HG02678 (cell line): Measurements from ENCODE around the gene DRC1.

Experiments
- ATAC-seq: cut with Tn5 transposase; IDR thresholded peaks from one replicate; pipeline ENCODE4 v1.9.1; 2021; ENCODE audit warnings: mild to moderate bottlenecking, moderate library complexity; ENCODE audit not compliant: unreplicated experiment

The DRC1 gene

DNA sequence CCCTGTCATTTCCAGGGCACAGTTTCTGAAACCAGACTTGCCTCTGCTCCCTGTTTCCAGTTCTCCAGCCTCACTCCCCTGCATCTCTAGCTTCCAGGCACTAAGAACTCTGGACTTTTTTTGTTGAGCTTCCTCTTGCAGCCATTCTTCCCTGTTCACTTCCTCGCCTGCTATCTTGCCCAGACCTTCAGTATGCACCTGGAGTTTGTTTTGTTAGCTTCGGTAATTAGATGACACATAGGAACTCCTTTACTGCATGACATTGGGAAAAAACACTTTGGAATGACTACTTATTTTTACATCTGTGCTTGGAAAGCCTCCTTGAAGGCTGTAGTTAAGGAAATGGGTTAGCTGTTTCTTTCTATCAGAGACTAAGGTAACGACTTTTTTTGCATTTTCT, 41.0 kb downstream of the DRC1 start:
- ATAC-seq = no peak

GRCh38 chr2:26444236-26444635, 42.5 kb downstream of the DRC1 start:
- ATAC-seq = no peak

- no peak for ATAC-seq
Observed at GRCh38 chr2:26448651-26449050, 46.9 kb downstream of the DRC1 start.

DNA sequence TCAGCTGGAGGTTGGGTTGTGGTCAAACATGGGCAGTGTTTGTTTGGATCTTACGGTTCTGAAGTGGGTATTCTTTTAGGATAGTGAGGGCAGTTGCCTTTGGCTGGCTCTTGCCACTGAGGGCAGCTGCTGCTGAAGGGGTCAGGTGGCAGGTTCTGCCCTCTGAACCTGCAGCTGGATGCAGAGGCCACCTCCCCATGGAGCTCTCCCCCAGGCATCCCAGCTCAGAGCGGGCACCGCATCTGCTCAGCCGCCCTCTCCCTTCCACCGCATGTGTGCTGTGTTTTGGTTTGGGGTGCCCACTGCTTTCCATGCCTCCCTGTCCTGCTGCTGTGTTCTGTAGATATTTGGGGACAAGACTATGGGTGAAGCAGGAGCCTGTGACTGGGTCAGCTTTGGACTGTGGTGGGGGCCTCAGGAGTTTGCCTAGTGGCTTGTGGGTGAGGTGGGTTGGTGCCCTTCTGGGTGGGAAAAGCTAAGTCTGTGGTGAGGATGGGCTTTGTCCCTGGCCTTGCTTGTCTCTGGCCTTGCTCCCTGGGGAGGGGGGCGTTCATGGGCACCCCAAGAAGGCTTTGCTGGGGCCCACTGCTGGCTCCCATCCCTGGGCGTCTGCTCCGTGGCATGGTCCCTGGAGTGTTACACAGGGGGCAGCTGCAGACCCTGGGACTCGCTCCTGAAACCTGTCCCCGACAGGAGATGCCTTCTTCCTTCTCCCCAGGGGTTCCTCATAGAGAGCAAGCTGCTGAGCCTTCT, 47.7 kb downstream of the DRC1 start:
- no peak for ATAC-seq

DNA sequence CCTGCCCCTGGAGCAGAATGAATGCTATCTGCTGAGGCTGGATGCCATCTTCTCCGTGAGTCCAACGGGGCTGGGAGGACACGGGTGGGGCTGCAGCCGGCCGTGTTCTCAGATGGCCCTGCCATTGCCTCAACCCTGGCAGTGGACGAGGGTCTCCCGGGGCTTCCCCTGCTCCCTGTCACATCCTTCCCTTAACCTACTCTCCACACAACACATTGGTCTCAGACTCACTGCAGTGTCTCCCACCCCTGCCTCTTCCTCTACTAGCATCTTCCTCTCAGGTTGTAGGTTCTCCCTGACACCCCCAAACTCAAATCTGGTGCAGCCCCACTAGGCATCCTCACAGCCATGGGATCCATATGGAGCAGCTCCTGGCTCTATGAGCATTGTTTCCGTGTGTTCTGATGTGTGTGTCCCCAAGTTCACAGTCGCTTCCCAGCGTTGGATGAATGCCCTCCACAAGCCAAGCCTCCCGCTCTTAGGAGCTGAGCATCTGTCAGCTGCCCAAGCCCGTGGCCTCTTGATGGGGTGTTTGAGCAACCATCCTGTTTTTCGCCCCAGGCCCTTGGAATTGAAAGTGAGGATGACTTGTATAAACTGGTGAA, 48.4 kb downstream of the DRC1 start:
- ATAC-seq = no peak

GRCh38 chr2:26451700-26452099, 50.0 kb downstream of the DRC1 start:
- ATAC-seq = no peak

GRCh38 chr2:26453421-26454329, 52.0 kb downstream of the DRC1 start:
- ATAC-seq = no peak

GRCh38 chr2:26454561-26455001, 52.9 kb downstream of the DRC1 start:
- no peak for ATAC-seq

- ATAC-seq = no peak
Observed at GRCh38 chr2:26455037-26455669, 53.4 kb downstream of the DRC1 start.

DNA sequence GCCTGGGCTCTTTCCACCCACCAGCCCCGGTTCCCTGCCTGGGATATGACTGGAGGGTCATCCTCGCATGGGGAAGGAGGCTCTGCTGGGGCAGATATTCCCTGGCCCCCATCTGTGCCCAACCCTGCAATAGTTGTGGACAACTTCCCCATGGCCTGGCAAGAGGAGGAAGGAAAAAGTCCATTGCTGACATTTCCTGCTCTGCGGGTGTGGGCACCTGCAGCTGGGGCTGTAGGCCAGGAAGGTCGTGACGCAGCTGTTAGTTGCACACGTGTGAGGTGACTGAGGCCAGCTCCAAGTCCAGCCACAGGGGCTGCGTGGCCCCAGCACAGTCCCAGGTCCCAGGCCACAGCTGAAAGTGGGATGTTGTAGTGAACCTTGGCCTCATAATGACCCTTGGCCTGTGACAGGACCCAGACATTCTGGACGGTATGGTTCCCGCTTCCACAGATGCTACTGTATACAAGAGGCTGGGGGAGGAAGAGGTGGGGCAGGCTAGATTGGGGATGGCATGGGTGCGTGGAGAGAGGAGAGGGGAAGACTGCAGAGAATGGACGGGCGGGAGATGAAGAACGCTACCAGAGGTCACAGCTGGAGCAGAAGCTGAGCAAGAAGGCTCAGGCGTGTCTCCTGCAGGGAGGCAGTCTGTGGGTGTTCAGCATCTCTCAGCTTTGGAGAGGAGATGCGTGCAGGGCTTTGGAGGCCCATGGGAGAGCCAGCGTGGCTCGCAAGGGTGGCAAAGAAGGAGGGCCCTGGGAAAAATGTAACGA, 54.1 kb downstream of the DRC1 start:
- no peak for ATAC-seq

- no peak for ATAC-seq
Observed at GRCh38 chr2:26456440-26457250, 54.9 kb downstream of the DRC1 start.

DNA sequence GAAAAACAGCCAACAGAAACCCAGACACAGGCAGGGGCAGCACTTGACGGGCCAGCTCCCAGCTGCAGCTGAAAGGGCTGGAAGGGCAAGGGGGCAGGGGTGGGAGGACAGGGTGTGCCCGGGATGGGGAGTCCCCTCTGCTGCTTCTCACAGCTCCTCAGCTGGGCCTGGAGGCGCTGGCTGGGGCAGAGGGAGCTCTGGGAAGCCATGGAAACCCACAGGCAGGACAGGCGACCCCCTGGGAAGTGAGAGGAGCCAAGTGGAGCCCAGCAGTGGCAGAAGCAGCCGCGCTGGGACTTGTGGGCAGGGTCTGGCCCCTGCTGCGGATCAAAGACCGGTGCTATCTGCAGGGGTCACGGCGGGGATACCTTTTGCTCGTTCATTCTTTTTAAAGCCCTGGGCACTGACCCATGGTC, 55.5 kb downstream of the DRC1 start:
- no peak for ATAC-seq

DNA sequence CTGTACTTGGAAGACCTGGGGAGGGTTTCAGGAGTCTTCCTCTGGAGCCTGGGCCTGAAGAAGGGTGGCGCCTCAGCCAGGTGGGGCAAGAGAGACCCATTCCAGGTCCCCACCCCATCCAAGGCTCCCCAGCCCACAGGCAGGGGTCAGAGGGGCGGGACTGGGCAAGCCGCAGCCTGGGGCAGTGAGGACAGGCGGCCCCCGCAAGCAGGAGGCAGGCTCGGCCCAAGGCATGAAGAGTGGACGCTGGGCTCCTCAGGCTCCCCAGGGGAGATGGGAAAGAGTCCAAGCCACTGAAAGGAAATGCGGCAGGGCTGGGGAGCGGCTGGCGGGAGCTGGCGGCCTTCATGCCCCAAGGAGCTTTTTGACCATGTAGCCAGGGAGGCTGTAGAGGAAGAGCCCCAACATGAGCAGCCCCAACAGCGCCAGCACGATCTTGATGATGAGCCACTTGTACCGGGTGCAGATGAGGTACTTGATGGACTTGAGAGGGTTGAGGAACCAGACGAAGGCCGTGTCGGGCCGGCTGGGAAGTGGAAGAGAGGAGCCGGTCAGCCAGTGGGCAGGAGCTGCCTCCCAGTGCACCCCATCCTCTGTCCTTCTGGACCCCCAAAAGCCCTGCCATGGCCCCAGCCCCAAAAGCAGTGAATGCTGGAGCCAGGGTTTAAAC, 56.1 kb downstream of the DRC1 start:
- ATAC-seq = no peak

GRCh38 chr2:26458365-26459042, 56.8 kb downstream of the DRC1 start:
- no peak for ATAC-seq

DNA sequence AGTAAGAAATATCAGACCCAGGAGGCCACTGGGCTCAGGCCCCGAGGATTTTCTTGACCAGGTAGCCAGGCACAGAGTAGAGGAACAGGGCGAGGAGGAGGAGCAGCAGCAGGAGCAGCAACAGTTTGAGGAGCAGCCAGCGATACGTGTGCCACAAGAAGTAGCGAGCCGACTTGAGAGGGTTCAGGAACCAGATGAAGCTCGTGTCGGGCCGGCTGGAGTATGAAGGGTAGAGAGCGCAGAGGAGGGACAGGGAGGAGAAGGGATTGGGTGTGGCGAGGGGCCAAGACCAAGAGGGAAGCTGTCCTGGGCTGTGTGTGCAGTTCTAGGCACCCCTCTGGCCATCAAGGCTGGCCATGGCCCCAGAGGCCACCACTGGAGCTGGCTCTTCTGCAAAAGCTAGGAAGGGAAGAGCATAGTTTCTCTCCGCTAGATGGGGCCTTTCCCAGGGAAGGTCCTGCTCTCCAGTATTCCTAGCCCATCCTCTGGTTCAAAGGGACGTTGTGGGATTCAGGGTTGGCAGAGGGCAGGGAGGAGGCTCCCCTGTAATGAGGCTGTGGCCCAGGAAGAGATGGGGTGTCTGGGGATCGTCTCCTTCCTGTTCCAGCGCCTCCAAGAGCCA, 58.4 kb downstream of the DRC1 start:
- ATAC-seq = no peak

GRCh38 chr2:26460613-26461031, 58.9 kb downstream of the DRC1 start:
- ATAC-seq = no peak

GRCh38 chr2:26461601-26462023, 59.9 kb downstream of the DRC1 start:
- no peak for ATAC-seq

GRCh38 chr2:26462100-26462499, 60.4 kb downstream of the DRC1 start:
- no peak for ATAC-seq
